Left ventricle myocardium inferior (tissue), 1 donor: Measurements from ENCODE around the gene CFAP206. TPM values are rescaled to one million over a fixed set of nuclear protein-coding genes. Genes with fewer than 3 reads are reported as not detected.
"Not testable (repeated sequence)": the region's sequence is repeated elsewhere in the genome, so short reads cannot be mapped to it uniquely, and the experiment has no call there.

Experiments used
- DNase-seq: peaks from one replicate; pipeline ENCODE4 v3.0.0-alpha.2; 2020
- H3K27ac ChIP-seq: fragments of 200-600 bp; replicated peaks from 2 replicates; pipeline ENCODE4 v1.8.0; 2021
- H3K27me3 ChIP-seq: fragments of 200-600 bp; 2 replicates; pipeline ENCODE4 v1.8.0; 2021; ENCODE audit warnings: low read depth
- H3K36me3 ChIP-seq: fragments of 200-600 bp; 2 replicates; pipeline ENCODE4 v1.8.0; 2021
- H3K4me1 ChIP-seq: fragments of 200-600 bp; 2 replicates; pipeline ENCODE4 v1.8.0; 2021
- H3K4me3 ChIP-seq: fragments of 200-600 bp; 2 replicates; pipeline ENCODE4 v1.8.0; 2021; ENCODE audit warnings: mild to moderate bottlenecking, moderate library complexity
- H3K9me3 ChIP-seq: fragments of 200-600 bp; replicated peaks from 2 replicates; pipeline ENCODE4 v1.8.0; 2021
- intact Hi-C: fragments of 100-400 bp; cut with micrococcal nuclease; formaldehyde crosslinking; loops from one replicate; pipeline ENCODE4 v1.11.0; 2022
- total RNA-seq: library from RNA; stranded (reverse); fragmentation: NEBNext Ultra II Directional; extraction: Animal tissue kit (Norgen Biotek cat#: 25700); gene quantifications from one replicate; pipeline ENCODE4 v1.2.1, GENCODE V29; 2021
- TF ChIP-seq, protein P1 (sequence below): fragments of 200-600 bp; IDR thresholded peaks from 2 replicates; pipeline ENCODE4 v1.8.0; 2021; ENCODE audit warnings: antibody characterized with exemption, mild to moderate bottlenecking, borderline replicate concordance
- donor health status: DM: no; HTN: yes; CAD: no; lungs with severe emphysema.

Gene CFAP206
- total RNA-seq, 1 donor from 2014 or later = 0.11 TPM

DNA sequence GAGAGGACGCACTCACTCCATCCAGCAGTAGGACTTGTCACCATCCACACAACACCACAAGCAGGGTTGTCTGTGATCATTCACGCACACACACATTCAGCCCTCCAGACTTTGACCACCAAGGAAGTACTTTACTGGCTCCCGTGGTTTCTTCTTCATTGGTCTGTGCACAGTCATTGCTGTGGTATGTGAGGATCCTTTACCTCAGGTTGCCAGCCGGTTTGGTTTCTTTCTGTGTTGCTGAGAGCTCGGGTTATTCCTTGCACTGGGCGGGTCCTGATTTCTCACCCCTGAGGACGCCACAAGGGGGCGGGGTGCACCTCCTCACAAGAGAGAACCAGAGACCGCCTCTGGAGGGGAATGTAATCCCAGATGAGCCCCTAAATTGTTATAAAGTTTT, 76.2 kb downstream of the CFAP206 start:
- no peaks in the 10 kb centered on the region for H3K36me3 ChIP-seq
- H3K27me3 ChIP-seq = no peaks in the 10 kb centered on the region
- no peak overlapping the region for H3K4me3 ChIP-seq
- TF ChIP-seq, protein P1, sequence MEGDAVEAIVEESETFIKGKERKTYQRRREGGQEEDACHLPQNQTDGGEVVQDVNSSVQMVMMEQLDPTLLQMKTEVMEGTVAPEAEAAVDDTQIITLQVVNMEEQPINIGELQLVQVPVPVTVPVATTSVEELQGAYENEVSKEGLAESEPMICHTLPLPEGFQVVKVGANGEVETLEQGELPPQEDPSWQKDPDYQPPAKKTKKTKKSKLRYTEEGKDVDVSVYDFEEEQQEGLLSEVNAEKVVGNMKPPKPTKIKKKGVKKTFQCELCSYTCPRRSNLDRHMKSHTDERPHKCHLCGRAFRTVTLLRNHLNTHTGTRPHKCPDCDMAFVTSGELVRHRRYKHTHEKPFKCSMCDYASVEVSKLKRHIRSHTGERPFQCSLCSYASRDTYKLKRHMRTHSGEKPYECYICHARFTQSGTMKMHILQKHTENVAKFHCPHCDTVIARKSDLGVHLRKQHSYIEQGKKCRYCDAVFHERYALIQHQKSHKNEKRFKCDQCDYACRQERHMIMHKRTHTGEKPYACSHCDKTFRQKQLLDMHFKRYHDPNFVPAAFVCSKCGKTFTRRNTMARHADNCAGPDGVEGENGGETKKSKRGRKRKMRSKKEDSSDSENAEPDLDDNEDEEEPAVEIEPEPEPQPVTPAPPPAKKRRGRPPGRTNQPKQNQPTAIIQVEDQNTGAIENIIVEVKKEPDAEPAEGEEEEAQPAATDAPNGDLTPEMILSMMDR = peak; percentile 39
- no peaks in the 10 kb centered on the region for H3K9me3 ChIP-seq
- intact Hi-C loops = no loop called here
- H3K4me1 ChIP-seq = peaks cover 5% of the 10 kb centered on the region
- DNase-seq = no peak
- H3K27ac ChIP-seq = no peak overlapping the region

DNA sequence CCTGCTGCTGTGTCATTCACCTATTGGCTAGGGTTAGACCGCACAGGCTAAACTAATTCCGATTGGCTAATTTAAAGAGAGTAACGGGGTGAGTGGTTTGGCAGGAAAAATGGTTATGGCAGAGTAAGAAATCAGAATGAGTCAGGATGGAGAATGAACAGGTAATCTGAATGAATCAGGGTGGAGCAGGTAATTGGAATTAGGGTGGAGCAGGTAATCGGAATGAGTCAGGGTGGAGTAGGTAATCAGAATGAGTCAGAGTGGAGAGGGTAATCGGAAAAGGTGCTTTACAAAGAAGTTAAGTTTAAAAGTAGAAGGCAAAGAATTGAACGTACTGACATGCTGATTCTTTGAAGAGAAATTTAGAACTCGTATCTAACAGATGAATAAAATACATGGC, 76.7 kb downstream of the CFAP206 start:
- Histone ChIP-seq H3K27ac (no peak overlapping the region), H3K4me3 (no peak overlapping the region), H3K36me3 (no peaks in the 10 kb centered on the region), H3K9me3 (no peaks in the 10 kb centered on the region), H3K4me1 (peaks cover 5% of the 10 kb centered on the region), H3K27me3 (no peaks in the 10 kb centered on the region)
- intact Hi-C loops = no loop called here
- DNase-seq = no peak
- TF ChIP-seq, protein P1 = no peak

DNA sequence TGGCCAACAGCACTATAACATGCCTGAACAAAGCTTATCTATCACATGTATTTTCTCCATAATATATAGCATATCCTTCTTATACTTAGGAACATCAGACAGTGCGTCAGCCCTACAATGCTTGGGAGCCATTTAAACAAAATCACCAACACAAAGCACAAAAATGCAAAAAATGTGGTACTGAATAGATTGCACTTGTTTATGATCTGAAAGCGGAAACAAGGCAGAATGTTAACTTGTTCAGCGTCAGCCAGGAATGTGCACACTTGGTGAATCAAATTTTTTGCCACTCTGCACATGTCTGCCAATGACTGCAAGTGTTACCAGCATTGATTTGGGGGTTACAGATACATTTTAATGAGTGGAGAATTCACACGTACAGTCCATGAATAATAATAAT, 79.8 kb downstream of the CFAP206 start:
- intact Hi-C loops = no loop called here
- TF ChIP-seq, protein P1 = no peak
- peaks cover 5% of the 10 kb centered on the region for H3K4me1 ChIP-seq
- no peak overlapping the region for H3K4me3 ChIP-seq
- no peak overlapping the region for H3K27ac ChIP-seq
- no peak for DNase-seq
- no peaks in the 10 kb centered on the region for H3K27me3 ChIP-seq
- peaks cover 8% of the 10 kb centered on the region for H3K36me3 ChIP-seq
- no peaks in the 10 kb centered on the region for H3K9me3 ChIP-seq

DNA sequence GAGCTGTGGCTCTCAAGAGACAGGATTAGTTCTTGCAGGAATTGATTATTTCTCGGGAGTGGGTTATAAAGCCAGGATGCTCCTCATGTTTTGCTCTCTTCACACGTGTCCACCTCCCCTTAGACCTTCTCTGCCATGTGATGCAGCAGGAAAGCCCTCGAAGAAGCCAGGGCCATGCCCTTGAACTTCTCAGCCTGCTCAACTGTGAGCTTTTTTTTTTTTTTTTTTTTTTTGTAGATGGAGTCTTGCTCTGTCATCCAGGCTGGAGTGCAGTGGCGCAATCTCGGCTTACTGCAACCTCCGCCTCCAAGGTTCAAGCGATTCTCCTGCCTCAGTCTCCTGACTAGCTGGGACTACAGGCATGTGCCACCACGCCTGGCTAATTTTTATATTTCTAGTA, 81.6 kb downstream of the CFAP206 start:
- H3K4me3 ChIP-seq, H3K36me3 ChIP-seq, intact Hi-C loops, H3K27ac ChIP-seq, DNase-seq, H3K27me3 ChIP-seq, H3K4me1 ChIP-seq, H3K9me3 ChIP-seq: not testable (repeated sequence)

DNA sequence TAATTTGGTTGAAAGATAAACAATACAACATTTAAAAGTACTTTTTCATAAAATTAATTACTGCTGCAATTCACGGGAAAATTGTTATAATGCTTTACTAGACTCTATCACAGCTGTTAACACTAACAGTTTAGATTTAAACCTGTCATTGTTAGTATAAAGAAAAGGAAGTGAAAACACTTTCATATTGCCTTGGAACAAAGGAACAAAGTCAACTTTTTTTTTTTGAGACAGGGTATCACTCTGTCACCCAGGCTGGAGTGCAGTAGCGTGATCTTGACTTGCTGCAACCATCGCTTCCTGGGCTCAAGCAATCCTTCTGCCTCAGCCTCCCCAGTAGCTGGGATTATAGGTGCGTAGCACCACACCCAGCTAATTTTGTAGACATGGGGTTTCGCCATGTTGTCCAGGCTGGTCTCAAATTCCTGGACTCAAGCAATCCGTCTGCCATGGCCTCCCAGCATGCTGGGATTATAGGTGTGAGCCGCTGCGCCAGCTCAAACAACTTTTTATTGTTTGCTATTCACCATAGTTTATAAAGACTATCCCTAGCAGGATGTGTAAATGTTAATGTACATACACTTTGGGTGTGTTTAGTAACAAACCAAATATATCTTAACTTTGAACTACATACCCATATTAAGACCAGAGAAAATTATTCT, 87.1 kb downstream of the CFAP206 start:
- no peaks in the 10 kb centered on the region for H3K27me3 ChIP-seq
- no peak overlapping the region for H3K4me3 ChIP-seq
- peaks cover 15% of the 10 kb centered on the region for H3K36me3 ChIP-seq
- intact Hi-C loops = no loop called here
- no peaks in the 10 kb centered on the region for H3K9me3 ChIP-seq
- TF ChIP-seq, protein P1 = no peak
- no peaks in the 10 kb centered on the region for H3K4me1 ChIP-seq
- DNase-seq = no peak
- H3K27ac ChIP-seq = no peak overlapping the region

DNA sequence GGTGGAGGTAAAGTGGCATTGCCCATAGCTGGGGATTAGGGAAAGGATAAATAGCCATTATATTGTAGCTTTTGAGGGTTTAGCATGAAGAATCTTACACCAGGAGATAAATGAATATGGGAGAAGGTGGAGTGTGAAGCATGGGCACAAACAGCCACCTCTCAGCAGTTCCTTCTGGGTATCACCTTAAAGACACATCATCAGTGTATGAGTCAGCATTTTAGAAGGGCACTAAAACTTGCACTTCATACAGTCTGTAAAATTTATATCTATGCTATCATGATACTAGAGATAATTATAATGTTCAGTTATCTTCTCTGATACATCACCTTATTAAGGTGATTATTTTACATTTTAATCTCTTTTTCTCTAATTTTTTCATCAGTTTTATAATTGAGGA, 90.3 kb downstream of the CFAP206 start:
- no peak overlapping the region for H3K4me3 ChIP-seq
- no peaks in the 10 kb centered on the region for H3K4me1 ChIP-seq
- no peaks in the 10 kb centered on the region for H3K27me3 ChIP-seq
- DNase-seq = no peak
- intact Hi-C loops = no loop called here
- TF ChIP-seq, protein P1 = no peak
- no peak overlapping the region for H3K27ac ChIP-seq
- peaks cover 27% of the 10 kb centered on the region for H3K36me3 ChIP-seq
- H3K9me3 ChIP-seq = no peaks in the 10 kb centered on the region
